GM18870 (cell line): Measurements from ENCODE around the gene PRKRA.
"Not testable (repeated sequence)": the region's sequence is repeated elsewhere in the genome, so short reads cannot be mapped to it uniquely, and the experiment has no call there.

Source experiments
- ATAC-seq: cut with Tn5 transposase; IDR thresholded peaks from one replicate; pipeline ENCODE4 v1.9.1; 2021; ENCODE audit warnings: moderate library complexity; ENCODE audit not compliant: unreplicated experiment

PRKRA gene

GRCh38 chr2:178415979-178416378 lies 35.0 kb downstream of the PRKRA start:
- ATAC-seq: no peak

- ATAC-seq: peak; percentile 75
These were observed 36.4 kb downstream of the PRKRA start for GRCh38 chr2:178414266-178415247.

GRCh38 chr2:178413472-178414265 lies 37.3 kb downstream of the PRKRA start:
- peak; percentile 60 for ATAC-seq

- ATAC-seq: not testable (repeated sequence)
These were observed 38.5 kb downstream of the PRKRA start for GRCh38 chr2:178412453-178412852.

GRCh38 chr2:178412047-178412446 lies 38.9 kb downstream of the PRKRA start:
- no peak for ATAC-seq

GRCh38 chr2:178409261-178409660 lies 41.7 kb downstream of the PRKRA start:
- no peak for ATAC-seq

GRCh38 chr2:178404368-178404767 lies 46.6 kb downstream of the PRKRA start:
- ATAC-seq: peak; percentile 97

GRCh38 chr2:178403671-178404306 lies 47.2 kb downstream of the PRKRA start:
- peak; percentile 38 for ATAC-seq

GRCh38 chr2:178401994-178402437 lies 49.0 kb downstream of the PRKRA start:
- ATAC-seq: no peak

GRCh38 chr2:178397002-178397605 lies 53.9 kb downstream of the PRKRA start:
- ATAC-seq: peak; percentile 85

- ATAC-seq: no peak
These were observed 54.9 kb downstream of the PRKRA start for GRCh38 chr2:178395941-178396570.

GRCh38 chr2:178395295-178395694 lies 55.7 kb downstream of the PRKRA start:
- no peak for ATAC-seq

GRCh38 chr2:178394859-178395258 lies 56.1 kb downstream of the PRKRA start:
- no peak for ATAC-seq

GRCh38 chr2:178392215-178392614 lies 58.8 kb downstream of the PRKRA start:
- ATAC-seq: no peak

- ATAC-seq: no peak
These were observed 59.3 kb downstream of the PRKRA start for GRCh38 chr2:178391701-178392100.

GRCh38 chr2:178388287-178388686 lies 62.7 kb downstream of the PRKRA start:
- no peak for ATAC-seq

GRCh38 chr2:178386986-178387597 lies 63.9 kb downstream of the PRKRA start:
- ATAC-seq: no peak

GRCh38 chr2:178385595-178386148 lies 65.3 kb downstream of the PRKRA start:
- ATAC-seq: no peak

GRCh38 chr2:178383718-178384117 lies 67.3 kb downstream of the PRKRA start:
- no peak for ATAC-seq
